GM23338 (cell line): ENCODE measurements around the gene SKA3. TPM values are rescaled to one million over a fixed set of nuclear protein-coding genes. Genes with fewer than 3 reads are reported as not detected.

Experiments used
- ATAC-seq: fragments of 200-7000 bp; cut with Tn5 transposase; 3 replicates; pipeline ENCODE4 v1.9.1; 2020
- DNase-seq: peaks from one replicate; pipeline ENCODE4 v3.0.0-alpha.2; 2015; ENCODE audit warnings: low spot score
- H2AFZ ChIP-seq: fragments of 200-600 bp; sonication (generic); 2 replicates; pipeline ENCODE4 v1.8.0; 2016; ENCODE audit warnings: antibody characterized with exemption, mild to moderate bottlenecking, moderate library complexity
- H3F3A ChIP-seq: fragments of 200-600 bp; sonication (generic); replicated peaks from 2 replicates; pipeline ENCODE4 v1.8.0; 2017; ENCODE audit warnings: antibody characterized with exemption, mixed run types, low read depth
- H3K27ac ChIP-seq: fragments of 200-600 bp; sonication (generic); 2 replicates; pipeline ENCODE4 v1.6.1; 2016; ENCODE audit warnings: low read depth
- H3K27me3 ChIP-seq: fragments of 200-600 bp; sonication (generic); 2 replicates; pipeline ENCODE4 v1.8.0; 2016; ENCODE audit warnings: mild to moderate bottlenecking, mixed run types, moderate library complexity; ENCODE audit not compliant: insufficient read depth
- H3K36me3 ChIP-seq: fragments of 200-600 bp; sonication (generic); 2 replicates; pipeline ENCODE4 v1.8.0; 2016; ENCODE audit warnings: mild to moderate bottlenecking; ENCODE audit not compliant: insufficient read depth
- H3K4me1 ChIP-seq: fragments of 200-600 bp; sonication (generic); 2 replicates; pipeline ENCODE4 v1.8.0; 2016; ENCODE audit warnings: mild to moderate bottlenecking, moderate library complexity; ENCODE audit not compliant: insufficient read depth
- H3K4me2 ChIP-seq: fragments of 200-600 bp; sonication (generic); 2 replicates; pipeline ENCODE4 v1.7.1; 2017; ENCODE audit warnings: mixed run types
- H3K4me3 ChIP-seq: fragments of 200-600 bp; sonication (generic); 2 replicates; pipeline ENCODE4 v1.6.1; 2016; ENCODE audit warnings: mixed run types
- H3K79me2 ChIP-seq: fragments of 200-600 bp; sonication (generic); replicated peaks from 2 replicates; pipeline ENCODE4 v1.8.0; 2017; ENCODE audit warnings: mild to moderate bottlenecking; ENCODE audit not compliant: insufficient read depth
- H3K9me2 ChIP-seq: fragments of 200-600 bp; sonication (generic); 2 replicates; pipeline ENCODE4 v1.8.0; 2017; ENCODE audit not compliant: insufficient read depth
- H4K20me1 ChIP-seq: fragments of 200-600 bp; sonication (generic); replicated peaks from 2 replicates; pipeline ENCODE4 v1.8.0; 2017; ENCODE audit warnings: mild to moderate bottlenecking; ENCODE audit not compliant: insufficient read depth
- H3K27ac Mint-ChIP-seq: 2 replicates; pipeline ENCODE4 v1.8.0; 2020; ENCODE audit warnings: inconsistent platforms, mild to moderate bottlenecking, moderate library complexity, mixed read lengths
- H3K27me3 Mint-ChIP-seq: 3 replicates; pipeline ENCODE4 v1.8.0; 2022; ENCODE audit warnings: low read depth, mild to moderate bottlenecking, moderate library complexity, mixed read lengths, inconsistent platforms; ENCODE audit not compliant: insufficient read depth, poor library complexity
- H3K36me3 Mint-ChIP-seq: 3 replicates; pipeline ENCODE4 v1.8.0; 2021; ENCODE audit warnings: low read depth, mild to moderate bottlenecking, inconsistent platforms, moderate library complexity, mixed read lengths
- H3K4me1 Mint-ChIP-seq: 3 replicates; pipeline ENCODE4 v1.8.0; 2020; ENCODE audit warnings: mild to moderate bottlenecking, inconsistent platforms, mixed read lengths
- H3K4me3 Mint-ChIP-seq: 3 replicates; pipeline ENCODE4 v1.8.0; 2021; ENCODE audit warnings: moderate library complexity, mild to moderate bottlenecking, inconsistent platforms, mixed read lengths
- H3K9me3 Mint-ChIP-seq: 3 replicates; pipeline ENCODE4 v1.8.0; 2020; ENCODE audit warnings: moderate library complexity, mild to moderate bottlenecking, inconsistent platforms, mixed read lengths
- CREB1 ChIP-seq: fragments of 250-450 bp; sonication (Bioruptor Pico); IDR thresholded peaks from 2 replicates; pipeline ENCODE4 v1.5.0; 2020; ENCODE audit warnings: low read depth, mild to moderate bottlenecking, moderate library complexity
- CTCF ChIP-seq, 2 experiments: fragments of 200-600 bp in 1 of 2; sonication (generic) in 1 of 2; conservative IDR thresholded peaks; 2 replicates each; pipeline versions ENCODE4 v1.5.1 to v1.6.1; 2016 to 2017; ENCODE audit warnings: antibody characterized with exemption in 2 of 2, low read depth in 2 of 2, mild to moderate bottlenecking in 2 of 2, moderate library complexity in 1 of 2
- EZH2 ChIP-seq: fragments of 200-600 bp; sonication (generic); IDR thresholded peaks from one replicate; pipeline ENCODE4 v1.8.0; 2017; ENCODE audit warnings: antibody characterized with exemption, mild to moderate bottlenecking, low read depth; ENCODE audit not compliant: unreplicated experiment
- EZH2phosphoT487 ChIP-seq: fragments of 200-600 bp; sonication (generic); IDR thresholded peaks from one replicate; pipeline ENCODE4 v1.8.1; 2018; ENCODE audit warnings: antibody characterized with exemption; ENCODE audit not compliant: unreplicated experiment
- JUNB ChIP-seq: IDR thresholded peaks from one replicate; pipeline ENCODE4 v1.6.1; 2016; ENCODE audit warnings: antibody characterized with exemption; ENCODE audit not compliant: unreplicated experiment
- NANOG ChIP-seq: IDR thresholded peaks from 2 replicates; pipeline ENCODE4 v1.6.1; 2016; ENCODE audit warnings: antibody characterized with exemption, borderline replicate concordance
- POLR2AphosphoS5 ChIP-seq: IDR thresholded peaks from 2 replicates; pipeline ENCODE4 v1.6.1; 2016; ENCODE audit warnings: antibody characterized with exemption, low read depth
- REST ChIP-seq: IDR thresholded peaks from one replicate; pipeline ENCODE4 v1.6.1; 2018; ENCODE audit warnings: antibody characterized with exemption; ENCODE audit not compliant: unreplicated experiment
- STAT1 ChIP-seq: IDR thresholded peaks from one replicate; pipeline ENCODE4 v1.6.1; 2016; ENCODE audit warnings: antibody characterized with exemption; ENCODE audit not compliant: unreplicated experiment
- ZNF114 ChIP-seq: fragments of 250-450 bp; sonication (Bioruptor Pico); IDR thresholded peaks from 2 replicates; pipeline ENCODE4 v1.5.0; 2020; ENCODE audit warnings: mild to moderate bottlenecking, moderate library complexity
- ZNF331 ChIP-seq: fragments of 250-450 bp; sonication (Bioruptor Pico); IDR thresholded peaks from 2 replicates; pipeline ENCODE4 v1.5.0; 2020; ENCODE audit warnings: low read depth, mild to moderate bottlenecking, moderate library complexity
- polyA plus RNA-seq: library from polyadenylated mRNA; unstranded; fragments of >200 nt; fragmentation: Nextera tagmentation; extraction: Ambion mirVana; gene quantifications from 2 replicates; pipeline ENCODE4 v1.2.1, GENCODE V29; 2016
- total RNA-seq: library from RNA; depleted of rRNA; stranded (reverse); fragments of >200 nt; shearing (Covaris generic); gene quantifications from 2 replicates; pipeline ENCODE4 v1.2.3, GENCODE V29; 2014

The SKA3 gene
- total and polyA plus RNA-seq, 2 experiments from 2014 or later = 65.9 to 179 TPM

- H3F3A ChIP-seq = peaks cover 6% of the 10 kb centered on the region
- H3K9me2 ChIP-seq = no peaks in the 10 kb centered on the region; the same call in 1 of the 2 replicates
- no peaks in the 10 kb centered on the region for H3K36me3 ChIP-seq
- H2AFZ ChIP-seq = no peak overlapping the region
- Mint-ChIP-seq H3K36me3 (peaks cover 9% of the 10 kb centered on the region; the same call in 2 of the 3 replicates), H3K27me3 (peaks cover 10% of the 10 kb centered on the region), H3K4me1 (peaks cover 34% of the 10 kb centered on the region), H3K4me3 (no peak overlapping the region), H3K27ac (no peak overlapping the region), H3K9me3 (peaks cover 17% of the 10 kb centered on the region)
- H3K4me3 ChIP-seq = no peak overlapping the region
- H3K27ac ChIP-seq = no peak overlapping the region
- DNase-seq (no peak), ATAC-seq (no peak)
- no peaks in the 10 kb centered on the region for H4K20me1 ChIP-seq
- no peak for TF ChIP-seq REST
- no peak for TF ChIP-seq CREB1 (CRISPR knock-in tag)
- no peak for TF ChIP-seq EZH2phosphoT487
- no peak for TF ChIP-seq ZNF331 (CRISPR knock-in tag)
- TF ChIP-seq EZH2 = no peak
- TF ChIP-seq JUNB = no peak
- no peak for TF ChIP-seq STAT1
- H3K79me2 ChIP-seq = no peaks in the 10 kb centered on the region
- H3K27me3 ChIP-seq = no peaks in the 10 kb centered on the region
- no peak overlapping the region for H3K4me2 ChIP-seq
- peaks cover 16% of the 10 kb centered on the region for H3K4me1 ChIP-seq
These were observed 56.8 kb downstream of the SKA3 start for GRCh38 chr13:21119526-21119925.

- peaks cover 9% of the 10 kb centered on the region; the same call in 1 of the 2 replicates for H3K4me1 ChIP-seq
- H3K4me2 ChIP-seq = no peak overlapping the region
- no peak overlapping the region for H3K4me3 ChIP-seq
- no peak for DNase-seq
- no peaks in the 10 kb centered on the region for H3K36me3 ChIP-seq
- no peak for ATAC-seq
- H3K9me2 ChIP-seq = no peaks in the 10 kb centered on the region; the same call in 1 of the 2 replicates
- peaks cover 29% of the 10 kb centered on the region for H3K4me1 Mint-ChIP-seq
- H3F3A ChIP-seq = peaks cover under 1% of the 10 kb centered on the region; the same call in 1 of the 2 replicates
- H3K27me3 ChIP-seq = no peaks in the 10 kb centered on the region
- no peaks in the 10 kb centered on the region for H4K20me1 ChIP-seq
- H3K4me3 Mint-ChIP-seq = no peak overlapping the region
- H3K9me3 Mint-ChIP-seq = peaks cover 10% of the 10 kb centered on the region
- H3K36me3 Mint-ChIP-seq = peaks cover 3% of the 10 kb centered on the region; the same call in 2 of the 3 replicates
- peaks cover 8% of the 10 kb centered on the region for H3K27me3 Mint-ChIP-seq
- no peak overlapping the region for H3K27ac ChIP-seq
- H3K27ac Mint-ChIP-seq = no peak overlapping the region
- H2AFZ ChIP-seq = no peak overlapping the region
- H3K79me2 ChIP-seq = no peaks in the 10 kb centered on the region
- TF ChIP-seq ZNF331 (CRISPR knock-in tag) (no peak), EZH2phosphoT487 (no peak), NANOG (no peak), STAT1 (no peak), CTCF (conservative IDR thresholded peaks at IDR 0.05; ENCODE audit: low read depth in 2 of 2) (no peak), REST (no peak), CREB1 (CRISPR knock-in tag) (no peak), POLR2AphosphoS5 (no peak), ZNF114 (CRISPR knock-in tag) (no peak), EZH2 (no peak)
These were observed 58.2 kb downstream of the SKA3 start for GRCh38 chr13:21118180-21118579.
